MV-4-11 (cell line): ENCODE data around the gene SYK.
"Not testable (repeated sequence)": the region's sequence is repeated elsewhere in the genome, so short reads cannot be mapped to it uniquely, and the experiment has no call there.

Experiments used
- DNase-seq: peaks from one replicate; lab custom pipeline; 2025; lab: John Stamatoyannopoulos, UW

SYK gene

DNA sequence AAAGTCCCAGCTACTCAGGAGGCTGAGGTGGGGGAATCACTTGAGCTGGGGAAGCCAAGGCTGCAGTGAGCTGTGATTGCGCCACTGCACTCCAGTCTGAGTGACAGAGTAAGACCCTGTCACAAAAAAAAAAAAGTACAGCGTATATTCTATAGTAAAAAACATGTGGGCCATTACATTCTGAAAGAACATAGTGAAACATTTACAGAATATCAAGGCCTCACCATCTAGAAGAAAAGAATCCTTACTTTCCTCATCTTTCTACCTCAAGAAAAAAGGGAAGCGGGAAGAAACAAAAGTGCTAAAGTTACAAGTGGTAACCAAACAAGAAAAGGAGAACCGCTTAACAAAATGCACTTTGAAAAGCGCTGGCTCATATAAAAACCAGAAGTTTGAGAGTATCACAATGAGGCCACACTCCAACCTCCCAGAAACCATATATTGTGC, 5.7 kb upstream of the SYK start:
- DNase-seq, result peak; percentile 97

DNA sequence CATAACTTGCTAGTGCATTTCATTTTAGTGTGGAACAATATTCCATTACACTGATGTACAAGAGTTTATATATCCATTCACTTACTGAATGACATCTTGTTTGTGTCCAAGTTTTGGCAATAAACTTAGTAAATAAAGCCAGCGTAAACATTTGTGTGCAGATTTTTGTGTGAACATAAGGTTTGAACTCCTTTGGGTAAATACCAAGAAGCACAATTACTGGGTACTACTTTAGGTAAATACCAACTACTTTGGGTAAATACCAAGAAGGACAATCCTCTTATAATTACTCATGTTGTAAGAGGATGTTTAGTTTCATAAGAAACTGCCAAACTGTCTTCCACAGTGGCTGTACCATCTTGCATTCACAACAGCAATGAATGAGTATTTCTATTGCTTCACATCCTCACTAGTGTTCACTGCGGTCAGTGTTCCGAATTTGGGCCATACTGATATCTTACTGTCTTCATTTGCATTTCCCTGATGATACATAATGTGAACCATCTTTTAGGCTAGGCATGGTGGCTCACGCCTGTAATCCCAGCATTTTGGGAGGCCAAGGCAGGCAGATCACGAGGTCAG, 2.3 kb upstream of the SYK start:
- DNase-seq, result peak; percentile 97

GRCh38 chr9:90801973-90802322, 329 bp downstream of the SYK start:
- no peak for DNase-seq

DNA sequence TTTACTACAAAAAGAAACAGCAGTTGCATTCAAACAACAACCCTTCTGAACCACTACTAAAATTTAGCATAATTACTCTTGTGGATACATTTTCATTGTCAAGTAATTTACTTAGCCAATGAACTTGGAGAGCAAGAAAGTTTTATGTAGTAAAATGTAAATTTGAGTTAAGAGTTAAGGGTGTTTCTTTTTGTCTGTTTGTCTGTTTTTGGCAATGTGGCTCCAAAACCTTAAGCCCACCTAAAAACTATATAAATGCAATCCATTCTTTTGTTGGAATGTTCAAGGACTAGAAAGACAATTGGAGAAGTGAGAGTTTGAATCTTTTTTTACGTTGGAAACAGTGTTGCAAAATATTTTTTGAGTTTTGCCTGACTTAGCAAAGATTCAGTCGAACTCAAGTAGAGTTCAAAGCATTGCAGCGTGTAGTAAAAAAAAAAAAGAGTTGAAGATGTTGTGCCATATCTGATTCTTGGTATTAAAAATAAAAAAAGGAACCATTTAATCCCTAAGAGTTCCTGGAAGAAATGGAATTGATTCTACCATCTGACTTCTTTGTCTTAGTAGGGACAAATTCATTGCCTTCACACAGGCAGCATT, 867 bp downstream of the SYK start:
- peak; percentile 81 for DNase-seq

DNA sequence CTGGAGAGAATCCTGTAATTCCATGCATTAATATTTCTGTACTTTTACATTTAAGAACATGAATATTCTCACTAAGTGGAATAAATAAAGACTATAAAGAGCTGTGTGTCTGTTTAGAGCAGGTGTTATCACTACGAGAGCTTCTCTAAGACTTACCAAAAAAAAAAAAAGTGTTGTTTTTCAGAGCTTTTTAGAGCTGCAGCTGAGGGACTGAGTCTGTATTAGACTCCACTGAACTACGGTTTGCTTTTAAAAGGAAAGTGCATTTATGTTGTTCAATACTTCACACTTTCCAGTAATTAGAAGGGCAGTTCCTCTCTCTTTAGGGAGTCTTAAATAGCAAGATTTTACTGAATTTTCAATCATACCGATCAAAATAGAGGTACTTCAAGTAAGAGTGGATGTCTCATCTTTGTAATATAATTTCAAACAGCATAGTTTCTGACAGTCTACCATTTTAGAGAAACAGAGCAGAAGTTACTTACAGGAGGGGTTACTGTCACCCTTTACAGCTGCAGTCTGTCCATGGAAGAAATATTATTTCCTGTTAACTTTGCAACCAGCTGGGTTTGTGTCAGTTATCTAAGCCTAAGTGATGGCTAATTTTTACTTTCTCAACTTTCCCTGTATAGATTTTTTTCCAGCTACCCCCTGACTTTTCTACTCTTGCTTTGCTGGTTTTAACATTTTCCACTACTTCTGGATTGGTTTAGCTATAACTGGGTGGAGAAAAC, 2.4 kb downstream of the SYK start:
- peak; percentile 57 for DNase-seq

DNA sequence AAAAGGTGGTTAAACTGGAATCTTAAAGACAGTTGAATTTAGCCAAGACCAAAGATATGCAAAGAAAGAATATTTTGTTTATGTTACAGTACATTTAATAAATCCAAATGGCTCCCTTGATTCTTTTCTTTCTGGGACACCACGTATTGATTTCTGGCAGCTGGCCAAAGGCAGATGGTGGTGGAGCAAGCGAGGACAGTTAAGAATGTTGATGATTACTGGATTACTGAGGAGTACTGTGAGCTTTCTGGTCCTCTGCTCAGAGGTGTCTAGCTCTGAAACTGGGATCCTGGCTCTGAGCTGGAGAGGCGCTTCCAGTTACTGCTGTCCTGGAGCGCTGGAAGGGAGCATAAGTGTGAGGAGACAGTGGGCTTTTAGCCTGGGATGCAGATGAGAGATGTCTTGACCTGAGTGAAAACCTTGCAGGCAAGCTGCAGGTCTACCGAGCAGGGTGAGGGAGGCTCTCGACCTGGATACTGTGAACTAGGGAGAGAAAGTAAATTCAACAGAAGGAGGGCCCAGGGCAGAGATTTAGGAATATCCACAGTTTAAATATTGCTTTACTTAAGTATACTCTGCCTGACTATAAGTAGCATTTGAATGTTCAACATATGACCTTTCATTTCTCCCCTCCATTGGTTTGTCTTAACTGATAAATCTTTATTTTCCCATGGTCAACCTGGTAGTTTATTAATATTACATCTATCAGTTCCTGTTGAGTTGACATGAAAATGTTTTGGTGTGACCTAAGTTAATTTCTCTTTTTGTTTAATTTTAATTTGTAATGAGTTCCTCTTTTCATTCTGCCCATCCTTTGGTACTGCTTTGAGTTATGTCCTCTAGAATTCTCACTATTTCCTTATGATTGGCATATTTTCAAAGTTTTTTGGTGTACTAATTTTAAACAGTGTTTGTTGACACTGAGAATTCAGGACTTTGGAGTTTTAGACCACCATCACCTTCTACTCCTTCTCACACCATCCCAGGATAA, 3.7 kb downstream of the SYK start:
- peak; percentile 8 for DNase-seq

- no peak for DNase-seq
Observed at GRCh38 chr9:90807006-90807405, 5.4 kb downstream of the SYK start.

GRCh38 chr9:90808398-90808797, 6.8 kb downstream of the SYK start:
- DNase-seq, result no peak

DNA sequence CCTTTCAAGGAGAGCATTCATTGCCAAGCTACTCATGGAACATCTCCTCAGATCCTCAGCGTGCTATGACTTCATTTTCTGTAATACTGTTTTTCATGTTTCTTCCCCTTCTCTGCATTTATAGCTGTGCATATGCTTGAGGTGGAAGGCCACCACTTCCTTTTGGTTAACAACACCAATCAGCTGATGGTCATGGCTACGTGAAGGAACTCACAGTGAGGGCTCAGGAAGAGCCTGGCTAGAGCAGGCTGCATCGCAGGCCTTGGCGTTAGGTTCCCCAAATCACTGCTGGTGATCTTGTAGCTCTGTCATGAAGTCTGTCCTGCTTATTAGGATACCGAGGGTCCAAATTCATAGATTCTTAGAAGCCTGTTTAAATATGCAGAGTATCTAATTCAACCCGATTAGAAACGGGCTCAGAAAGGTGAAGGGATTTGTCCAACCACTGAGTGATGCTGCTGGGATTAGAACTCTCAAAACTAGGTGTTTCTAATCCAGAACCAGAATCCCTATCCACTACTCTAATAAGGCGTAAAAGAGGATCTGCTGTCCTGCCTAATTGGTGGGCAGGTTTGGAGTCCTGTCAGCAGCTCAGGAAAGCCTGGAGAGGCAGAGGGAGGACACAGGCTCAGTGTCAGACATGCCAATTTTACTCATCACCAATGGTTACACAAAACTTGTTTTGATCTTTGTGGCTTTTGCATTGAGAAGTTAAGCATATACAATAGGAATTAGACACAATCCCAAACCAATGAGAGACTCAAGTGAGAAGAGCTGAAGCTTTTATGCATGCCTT, 7.5 kb downstream of the SYK start:
- peak; percentile 78 for DNase-seq

GRCh38 chr9:90810691-90811090, 9.1 kb downstream of the SYK start:
- no peak for DNase-seq

DNA sequence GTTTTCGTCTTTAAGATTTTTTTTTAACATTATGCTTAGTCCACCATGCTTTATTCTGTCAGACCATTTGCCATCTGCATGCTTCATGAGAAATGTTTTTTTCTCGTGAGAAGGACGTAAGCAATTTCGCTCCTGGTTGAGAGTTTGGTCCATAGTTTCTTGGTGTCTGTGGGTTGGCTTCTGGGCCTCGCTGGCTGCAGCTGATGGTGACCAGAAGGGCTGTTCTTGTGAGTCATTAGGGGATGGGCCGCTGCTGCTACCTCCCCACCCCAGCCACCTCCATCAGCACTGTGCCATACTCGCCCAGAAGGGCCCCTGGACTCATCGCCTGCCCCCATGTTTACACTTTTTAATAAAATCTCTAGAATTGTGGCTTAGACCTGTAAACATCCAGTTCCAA, 11.4 kb downstream of the SYK start:
- no peak for DNase-seq

DNA sequence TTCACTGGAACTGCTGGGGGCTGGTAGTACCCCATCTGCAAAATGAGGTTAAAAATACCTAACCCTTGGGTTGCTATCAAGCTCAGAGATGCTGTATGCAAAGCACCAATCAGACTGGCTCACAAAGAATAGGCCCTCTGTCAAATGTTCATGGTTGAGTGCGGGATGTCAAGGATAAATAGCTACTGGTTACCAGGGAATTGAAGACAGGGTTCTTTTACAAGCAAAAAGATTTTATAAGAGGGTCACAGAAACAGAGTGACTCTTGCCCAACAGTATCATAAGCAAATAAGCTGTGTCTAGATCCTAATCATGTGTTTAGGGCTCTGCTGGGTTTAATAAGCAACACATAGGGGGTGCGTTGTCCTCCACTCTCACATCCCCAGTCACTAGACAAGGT, 11.9 kb downstream of the SYK start:
- no peak for DNase-seq

GRCh38 chr9:90814355-90814754, 12.7 kb downstream of the SYK start:
- DNase-seq, result no peak

- DNase-seq, result peak; percentile 87
Observed at GRCh38 chr9:90815183-90815943, 13.7 kb downstream of the SYK start.

- DNase-seq, result no peak
Observed at GRCh38 chr9:90815944-90816357, 14.3 kb downstream of the SYK start.

DNA sequence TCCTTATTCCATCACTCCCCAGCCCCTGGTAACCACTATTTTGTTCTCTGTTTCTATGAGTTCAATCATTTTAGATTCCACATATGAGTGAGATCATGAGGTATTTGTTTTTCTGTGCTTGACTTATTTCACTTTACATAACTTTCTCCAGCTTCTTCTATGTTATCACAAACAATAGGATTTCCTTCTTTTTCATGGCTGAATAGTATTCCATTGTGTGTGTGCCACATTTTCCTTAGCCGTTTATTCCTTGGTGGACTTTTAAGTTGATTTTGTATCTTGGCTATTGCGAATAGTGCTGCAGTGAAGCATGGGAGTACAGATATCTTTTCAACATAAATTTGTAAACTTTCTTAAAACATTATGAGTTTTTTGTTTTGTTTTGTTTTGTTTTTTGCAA, 15.1 kb downstream of the SYK start:
- no peak for DNase-seq

DNA sequence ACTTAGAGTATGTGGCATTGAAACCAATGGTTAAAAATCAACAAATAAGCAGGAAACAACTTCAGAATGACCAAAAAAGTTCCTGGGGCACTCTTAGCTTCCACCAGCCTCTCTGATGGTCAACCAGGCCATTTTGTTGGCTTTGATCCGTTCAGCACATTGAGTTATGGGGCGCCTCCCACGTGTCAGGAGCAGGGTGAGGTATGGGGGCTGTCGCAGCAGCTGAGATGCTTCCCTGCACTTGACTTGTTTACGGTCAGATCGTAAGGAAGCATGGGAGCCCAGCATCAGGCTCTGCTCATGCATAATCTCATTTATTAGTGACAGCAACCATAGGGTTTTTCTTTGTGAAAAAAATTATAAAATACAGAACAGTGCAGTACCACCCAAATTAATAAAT, 16.7 kb downstream of the SYK start:
- DNase-seq, result no peak

DNA sequence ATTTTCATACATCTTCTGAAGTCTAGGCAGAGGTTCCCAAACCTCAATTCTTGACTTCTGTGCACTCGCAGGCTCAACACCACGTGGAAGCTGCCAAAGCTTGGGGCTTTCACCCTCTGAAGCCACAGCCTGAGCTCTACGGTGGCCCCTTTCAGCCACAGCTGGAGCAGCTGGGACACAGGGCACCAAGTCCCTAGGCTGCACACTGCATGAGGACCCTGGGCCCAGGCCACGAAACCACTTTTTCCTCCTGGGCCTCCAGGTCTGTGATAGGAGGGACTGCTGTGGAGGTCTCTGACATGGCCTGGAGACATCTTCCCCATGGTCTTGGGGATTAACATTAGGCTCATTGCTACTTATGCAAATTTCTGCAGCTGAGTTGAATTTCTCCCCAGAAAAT, 18.8 kb downstream of the SYK start:
- not testable (repeated sequence) for DNase-seq

GRCh38 chr9:90821236-90821635, 19.6 kb downstream of the SYK start:
- DNase-seq, result not testable (repeated sequence)

GRCh38 chr9:90821697-90822096, 20.1 kb downstream of the SYK start:
- DNase-seq, result no peak

GRCh38 chr9:90822866-90823265, 21.2 kb downstream of the SYK start:
- no peak for DNase-seq
